ENCODE data around the gene WDR35.

The WDR35 gene

GRCh38 chr2:19911808-19912509 is 77.9 kb downstream of the WDR35 start:
- TF ChIP-seq, protein P1, sequence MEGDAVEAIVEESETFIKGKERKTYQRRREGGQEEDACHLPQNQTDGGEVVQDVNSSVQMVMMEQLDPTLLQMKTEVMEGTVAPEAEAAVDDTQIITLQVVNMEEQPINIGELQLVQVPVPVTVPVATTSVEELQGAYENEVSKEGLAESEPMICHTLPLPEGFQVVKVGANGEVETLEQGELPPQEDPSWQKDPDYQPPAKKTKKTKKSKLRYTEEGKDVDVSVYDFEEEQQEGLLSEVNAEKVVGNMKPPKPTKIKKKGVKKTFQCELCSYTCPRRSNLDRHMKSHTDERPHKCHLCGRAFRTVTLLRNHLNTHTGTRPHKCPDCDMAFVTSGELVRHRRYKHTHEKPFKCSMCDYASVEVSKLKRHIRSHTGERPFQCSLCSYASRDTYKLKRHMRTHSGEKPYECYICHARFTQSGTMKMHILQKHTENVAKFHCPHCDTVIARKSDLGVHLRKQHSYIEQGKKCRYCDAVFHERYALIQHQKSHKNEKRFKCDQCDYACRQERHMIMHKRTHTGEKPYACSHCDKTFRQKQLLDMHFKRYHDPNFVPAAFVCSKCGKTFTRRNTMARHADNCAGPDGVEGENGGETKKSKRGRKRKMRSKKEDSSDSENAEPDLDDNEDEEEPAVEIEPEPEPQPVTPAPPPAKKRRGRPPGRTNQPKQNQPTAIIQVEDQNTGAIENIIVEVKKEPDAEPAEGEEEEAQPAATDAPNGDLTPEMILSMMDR (IDR thresholded peaks at IDR 0.05; ENCODE audit: control insufficient read depth, insufficient read depth, low read depth, low read length, missing control alignments): no peak
- no peak overlapping the region for H3K4me3 ChIP-seq (ENCODE audit: control insufficient read depth, low read depth, low read length)
- DNase-seq (ENCODE audit: low read depth): peak; percentile 46

DNA sequence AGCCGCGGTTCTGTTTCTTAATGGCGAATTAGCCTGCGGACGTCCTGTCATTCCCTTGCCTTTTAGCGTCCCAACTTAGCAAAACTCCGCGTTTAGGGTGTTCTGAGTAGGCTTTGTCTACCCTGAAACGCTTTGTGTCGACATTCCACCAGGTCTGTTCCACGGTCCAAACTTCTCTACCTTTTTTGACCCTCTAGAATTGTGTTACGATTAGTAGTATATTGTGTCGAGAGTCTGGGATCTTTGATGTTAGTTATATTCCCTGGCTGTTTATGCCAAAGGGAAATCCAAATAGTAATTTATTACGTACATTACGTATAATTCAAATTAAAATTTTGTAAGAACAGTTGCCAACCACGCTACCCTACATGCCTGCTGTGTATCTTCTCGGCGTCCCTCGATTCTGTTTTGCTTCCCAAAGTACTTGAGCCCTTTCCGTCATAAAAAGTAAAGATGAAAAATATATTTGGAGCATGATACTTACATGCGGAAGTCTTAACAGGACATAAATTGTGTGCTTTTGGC is 87.6 kb downstream of the WDR35 start:
- no peak for DNase-seq (ENCODE audit: low read depth)

DNA sequence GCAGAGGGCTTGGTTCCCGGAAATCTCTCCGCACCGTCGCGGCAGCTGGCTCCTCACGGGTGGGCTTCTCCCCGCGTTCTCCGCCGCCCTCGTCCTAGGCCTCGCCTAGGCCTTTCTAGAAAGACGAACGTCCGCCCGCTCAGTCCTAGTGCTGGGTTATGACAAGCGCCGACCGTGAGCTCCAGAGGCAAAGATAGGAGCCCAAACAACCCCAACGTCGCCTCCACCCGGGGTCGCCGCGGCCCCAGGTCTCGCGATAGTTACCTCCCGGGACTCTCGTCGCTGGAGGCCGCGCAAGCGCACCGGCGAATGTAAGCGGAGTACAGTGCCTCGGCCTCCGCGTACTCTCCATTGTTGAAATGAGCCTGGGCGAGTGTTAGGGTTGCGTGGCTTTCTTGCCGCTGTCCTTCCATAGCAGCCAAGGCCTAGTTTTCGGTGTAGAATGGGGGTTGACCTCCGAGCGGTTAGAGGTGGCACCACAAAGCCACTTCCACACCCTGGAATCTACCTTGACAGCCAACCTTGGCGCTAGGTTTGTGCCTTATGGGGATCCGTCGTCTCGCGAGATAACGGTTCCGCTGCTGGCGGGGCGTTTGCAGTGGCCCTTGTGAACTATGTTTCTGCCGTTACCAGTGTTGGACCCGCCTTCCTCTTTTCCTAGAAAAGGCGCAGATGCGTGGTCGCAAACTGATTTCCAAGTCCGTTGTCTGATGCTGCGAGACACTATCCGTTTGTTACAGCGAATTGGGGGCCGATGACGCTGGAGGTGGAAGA is 88.3 kb downstream of the WDR35 start, which contains the start of gene TTC32:
TSS of gene TTC32 (minus strand) at position 542 of the 774 bp plus-strand sequence. CDS start at position 413, 129 bp downstream.
- peak; percentile 70 for DNase-seq (ENCODE audit: low read depth)
- TF ChIP-seq, protein P1 (IDR thresholded peaks at IDR 0.05; ENCODE audit: control insufficient read depth, insufficient read depth, low read depth, low read length, missing control alignments): peak; percentile 14
- peak within 1 kb of the TSS; percentile 94 for H3K4me3 ChIP-seq (ENCODE audit: control insufficient read depth, low read depth, low read length)

More for the DNA sequence above, 87.6 kb downstream of the WDR35 start:
- peak overlapping the region; percentile 94 for H3K4me3 ChIP-seq (ENCODE audit: control insufficient read depth, low read depth, low read length)
- TF ChIP-seq, protein P1 (IDR thresholded peaks at IDR 0.05; ENCODE audit: control insufficient read depth, insufficient read depth, low read depth, low read length, missing control alignments): no peak

- no peak for DNase-seq (ENCODE audit: low read depth)
- peak overlapping the region; percentile 94 for H3K4me3 ChIP-seq (ENCODE audit: control insufficient read depth, low read depth, low read length)
- TF ChIP-seq, protein P1 (IDR thresholded peaks at IDR 0.05; ENCODE audit: control insufficient read depth, insufficient read depth, low read depth, low read length, missing control alignments): no peak
Observed at GRCh38 chr2:19900931-19901441, 88.9 kb downstream of the WDR35 start.

GRCh38 chr2:19899985-19900930 is 89.6 kb downstream of the WDR35 start:
- H3K4me3 ChIP-seq (ENCODE audit: control insufficient read depth, low read depth, low read length): peak overlapping the region; percentile 94
- TF ChIP-seq, protein P1 (IDR thresholded peaks at IDR 0.05; ENCODE audit: control insufficient read depth, insufficient read depth, low read depth, low read length, missing control alignments): no peak
- no peak for DNase-seq (ENCODE audit: low read depth)
